NOMO-1 (cell line): ENCODE measurements around the gene LGALS7B.

ENCODE experiments used
- DNase-seq, 2 experiments: peaks; one replicate each; lab custom pipeline; 2025; ENCODE audit not compliant: unreplicated experiment in 2 of 2; lab: John Stamatoyannopoulos, UW

LGALS7B gene

GRCh38 chr19:38839816-38840582, 51.0 kb downstream of the LGALS7B start:
- no peak for DNase-seq

- no peak for DNase-seq
Measured at GRCh38 chr19:38840583-38840968, 51.6 kb downstream of the LGALS7B start.
